ELR (cell line): ENCODE data around the gene MPP2.
"Not testable (repeated sequence)": the region's sequence is repeated elsewhere in the genome, so short reads cannot be mapped to it uniquely, and the experiment has no call there.

Experiments used
- DNase-seq: peaks from one replicate; pipeline ENCODE4 v3.0.0-alpha.2; 2015; ENCODE audit warnings: low read depth

The MPP2 gene

DNA sequence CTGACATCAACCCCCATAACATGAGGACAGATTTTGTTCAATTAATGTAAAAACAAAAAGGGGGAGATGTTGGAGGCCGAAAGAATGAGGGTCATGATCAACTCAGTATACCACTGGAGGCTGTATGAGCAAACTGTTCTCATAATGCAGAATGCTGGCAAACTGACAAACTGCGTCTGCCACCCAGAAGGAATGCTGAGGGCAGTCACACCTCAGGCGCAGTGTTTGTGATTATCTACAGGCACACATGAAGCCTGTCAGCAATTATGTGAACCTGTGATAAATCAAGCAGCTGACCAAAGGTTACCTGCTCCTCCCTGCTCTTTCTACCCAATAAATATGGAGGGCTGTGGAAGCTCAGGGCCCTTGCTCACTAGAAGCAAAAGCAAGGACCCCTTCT is 33.0 kb downstream of the MPP2 start:
- no peak for DNase-seq

GRCh38 chr17:43873815-43874214 is 33.5 kb downstream of the MPP2 start:
- no peak for DNase-seq

DNA sequence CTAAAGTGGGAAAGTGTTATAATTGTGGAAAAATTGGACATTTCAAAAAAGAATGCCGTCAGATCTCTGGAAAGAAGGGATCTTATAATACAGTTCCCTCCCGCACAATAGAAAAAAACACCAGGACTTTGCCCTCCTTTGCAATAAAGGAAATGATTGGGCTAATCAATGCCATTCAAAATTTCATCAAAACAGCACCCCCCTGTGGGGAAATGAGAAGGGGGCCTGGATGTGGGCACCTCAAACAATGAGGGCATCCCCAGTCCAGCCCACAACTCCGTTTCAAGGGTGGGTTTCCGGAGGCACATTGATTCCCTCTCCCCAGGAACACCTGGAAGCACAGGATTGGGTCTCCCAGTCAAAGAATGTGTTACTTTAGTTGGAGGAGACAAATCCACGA is 34.2 kb downstream of the MPP2 start:
- DNase-seq = no peak

DNA sequence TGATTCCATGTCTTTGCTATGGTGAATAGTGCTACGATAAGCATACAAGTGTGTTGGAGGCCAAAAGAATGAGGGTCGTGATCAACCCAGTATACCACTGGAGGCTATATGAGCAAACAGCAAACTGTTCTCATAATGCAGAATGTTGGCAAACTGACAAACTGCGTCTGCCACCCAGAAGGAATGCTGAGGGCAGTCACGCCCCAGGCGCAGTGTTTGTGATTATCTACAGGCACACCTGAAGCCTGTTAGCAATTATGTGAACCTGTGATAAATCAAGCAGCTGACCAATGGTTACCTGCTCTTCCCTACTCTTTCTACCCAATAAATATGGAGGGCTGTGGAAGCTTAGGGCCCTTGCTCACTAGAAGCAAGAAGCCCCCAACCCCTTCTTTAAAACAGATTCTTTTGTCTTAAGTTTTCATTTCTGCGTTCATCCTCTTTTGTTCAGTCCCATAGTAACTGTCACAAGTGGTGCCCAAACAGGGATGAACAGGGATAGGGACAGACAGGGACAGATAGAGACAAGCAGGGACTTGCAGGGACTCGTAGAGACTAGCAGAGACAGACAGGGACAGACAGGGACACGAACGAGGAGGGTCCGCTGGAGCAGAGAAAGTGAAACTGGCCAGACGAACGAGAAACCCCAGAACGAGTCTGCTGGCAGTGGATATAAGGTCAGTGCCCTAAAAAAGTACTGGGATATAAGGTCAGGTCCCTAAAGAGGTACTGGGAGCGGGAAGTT is 35.2 kb downstream of the MPP2 start:
- no peak for DNase-seq

DNA sequence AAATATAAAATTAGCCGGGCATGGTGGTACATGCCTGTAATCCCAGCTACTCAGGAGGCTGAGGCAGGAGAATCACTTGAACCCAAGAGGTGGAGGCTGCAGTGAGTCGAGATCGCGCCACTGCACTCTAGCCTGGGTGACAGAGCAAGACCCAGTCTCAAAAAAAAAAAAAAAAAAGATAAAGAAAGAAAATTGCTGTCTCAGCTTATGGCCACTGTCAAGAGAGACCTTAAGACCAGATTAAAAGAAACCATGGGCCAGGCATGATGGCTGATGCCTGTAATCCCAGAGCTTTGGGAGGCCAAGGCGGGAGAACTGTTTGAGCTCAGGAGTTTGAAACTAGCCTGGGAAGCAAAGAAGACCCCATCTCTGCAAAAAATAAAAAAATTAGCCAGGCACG is 38.3 kb downstream of the MPP2 start:
- not testable (repeated sequence) for DNase-seq

GRCh38 chr17:43868226-43868994 is 38.9 kb downstream of the MPP2 start:
- DNase-seq = no peak

GRCh38 chr17:43864161-43864984 is 43.0 kb downstream of the MPP2 start:
- DNase-seq = no peak

DNA sequence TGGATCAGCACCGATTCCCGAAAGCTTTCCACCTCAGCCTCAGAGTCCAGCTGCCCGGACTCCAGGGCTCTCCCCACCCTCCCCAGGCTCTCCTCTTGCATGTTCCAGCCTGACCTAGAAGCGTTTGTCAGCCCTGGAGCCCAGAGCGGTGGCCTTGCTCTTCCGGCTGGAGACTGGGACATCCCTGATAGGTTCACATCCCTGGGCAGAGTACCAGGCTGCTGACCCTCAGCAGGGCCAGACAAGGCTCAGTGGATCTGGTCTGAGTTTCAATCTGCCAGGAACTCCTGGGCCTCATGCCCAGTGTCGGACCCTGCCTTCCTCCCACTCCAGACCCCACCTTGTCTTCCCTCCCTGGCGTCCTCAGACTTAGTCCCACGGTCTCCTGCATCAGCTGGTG is 45.4 kb downstream of the MPP2 start:
- DNase-seq = no peak

DNA sequence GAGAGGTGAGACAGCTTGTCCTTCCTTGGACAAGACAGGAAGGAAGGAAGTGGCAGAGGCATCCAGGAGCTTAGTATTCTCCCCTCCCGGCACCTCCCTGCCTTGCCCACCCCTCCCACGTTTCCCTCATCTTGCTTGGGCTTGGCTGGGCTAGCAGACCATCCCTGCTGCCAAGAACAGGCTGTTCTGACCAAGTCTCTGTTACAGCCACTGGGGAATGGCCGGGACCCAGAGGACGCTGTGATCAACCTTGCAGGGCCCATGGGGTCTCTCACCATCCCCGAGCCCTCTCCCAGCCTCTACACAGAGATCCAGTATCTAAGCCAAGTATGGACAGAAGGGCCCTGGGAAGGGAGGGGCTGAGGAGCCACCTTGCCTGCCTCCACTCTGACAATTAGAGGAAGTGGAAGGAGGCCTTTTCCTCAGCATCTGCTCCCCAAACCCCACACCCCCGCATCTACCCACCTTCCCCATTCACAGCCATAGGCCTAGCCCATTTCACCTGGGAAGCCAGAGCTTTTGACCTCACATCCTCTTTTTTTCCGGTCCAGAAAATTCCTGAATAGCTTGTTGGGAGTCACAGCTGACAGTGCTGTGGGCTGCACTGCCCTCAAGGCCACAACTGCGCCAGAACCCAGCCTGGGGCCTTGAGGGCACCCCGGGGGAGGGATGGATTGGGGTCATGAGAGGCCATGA is 46.3 kb downstream of the MPP2 start:
- no peak for DNase-seq

DNA sequence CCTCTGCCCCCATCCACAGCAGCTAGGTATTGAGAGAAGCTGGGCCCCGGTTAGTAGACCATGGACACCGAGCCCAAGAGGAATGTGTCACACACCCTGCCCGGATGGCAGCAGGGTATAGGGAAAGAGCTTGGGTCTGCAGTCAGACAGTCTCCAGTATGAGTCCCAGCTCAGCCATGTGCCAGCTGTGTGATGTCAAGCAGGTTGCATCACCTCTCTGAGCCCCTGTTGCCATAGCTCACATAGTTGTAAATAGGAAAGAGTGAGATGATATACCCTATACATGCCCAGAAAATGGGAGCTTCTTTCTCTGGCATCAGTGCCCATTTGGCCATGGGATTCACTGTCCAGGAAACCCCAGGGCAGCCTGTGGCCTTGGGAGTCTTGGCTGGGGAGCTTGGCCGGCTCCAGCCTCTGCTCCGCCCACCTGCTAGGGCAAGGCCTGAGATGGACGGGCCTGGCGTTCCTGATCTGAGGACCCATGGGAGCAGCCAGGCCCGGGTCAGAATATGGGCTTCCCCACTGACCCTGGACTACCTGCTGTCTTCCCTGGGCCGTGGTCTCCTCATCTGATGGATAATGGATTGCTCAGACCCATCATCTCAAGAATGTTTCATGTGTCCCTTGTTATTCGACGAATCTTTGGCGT is 47.1 kb downstream of the MPP2 start:
- no peak for DNase-seq

GRCh38 chr17:43857957-43858600 is 49.3 kb downstream of the MPP2 start:
- no peak for DNase-seq

- DNase-seq = no peak
These were observed 50.2 kb downstream of the MPP2 start for GRCh38 chr17:43857141-43857540.

GRCh38 chr17:43856141-43856540 is 51.2 kb downstream of the MPP2 start:
- no peak for DNase-seq

- no peak for DNase-seq
These were observed 52.3 kb downstream of the MPP2 start for GRCh38 chr17:43855061-43855460.

- no peak for DNase-seq
These were observed 52.8 kb downstream of the MPP2 start for GRCh38 chr17:43854498-43854897.

GRCh38 chr17:43853546-43853945 is 53.8 kb downstream of the MPP2 start:
- no peak for DNase-seq

- no peak for DNase-seq
These were observed 54.8 kb downstream of the MPP2 start for GRCh38 chr17:43852571-43852970.

DNA sequence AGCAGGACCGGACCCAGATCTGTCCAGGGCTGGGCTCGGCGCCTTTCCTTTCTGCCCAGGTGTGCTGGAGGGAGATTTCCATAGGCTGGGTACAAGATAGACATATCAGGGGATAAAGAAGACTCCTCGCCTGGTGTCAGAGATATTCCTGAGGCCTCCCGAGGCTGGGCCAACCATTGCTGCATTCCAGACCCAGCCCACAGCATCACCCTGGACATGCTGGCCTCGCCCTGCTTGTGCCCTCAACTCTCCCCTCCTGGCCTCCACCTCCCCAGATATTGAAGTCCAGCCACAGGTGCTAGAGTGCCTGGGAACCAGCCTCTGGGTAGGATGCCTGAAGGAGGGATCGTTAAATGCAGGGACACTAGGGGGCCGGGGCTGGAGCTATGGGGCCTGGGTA is 58.2 kb downstream of the MPP2 start:
- no peak for DNase-seq

DNA sequence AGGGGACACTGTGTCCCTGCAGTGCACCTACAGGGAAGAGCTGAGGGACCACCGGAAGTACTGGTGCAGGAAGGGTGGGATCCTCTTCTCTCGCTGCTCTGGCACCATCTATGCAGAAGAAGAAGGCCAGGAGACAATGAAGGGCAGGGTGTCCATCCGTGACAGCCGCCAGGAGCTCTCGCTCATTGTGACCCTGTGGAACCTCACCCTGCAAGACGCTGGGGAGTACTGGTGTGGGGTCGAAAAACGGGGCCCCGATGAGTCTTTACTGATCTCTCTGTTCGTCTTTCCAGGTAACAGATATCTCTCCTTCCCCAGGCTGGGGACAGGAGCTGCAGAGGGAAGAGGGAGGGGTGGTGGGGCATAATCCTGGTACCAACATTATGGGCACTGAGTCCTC is 58.7 kb downstream of the MPP2 start:
- no peak for DNase-seq

- DNase-seq = no peak
These were observed 60.4 kb downstream of the MPP2 start, which contains the start of gene CD300LG for GRCh38 chr17:43846963-43847371. CD300LG (plus strand) TSS chr17:43847176; CDS start chr17:43847217, 41 bp downstream.

DNA sequence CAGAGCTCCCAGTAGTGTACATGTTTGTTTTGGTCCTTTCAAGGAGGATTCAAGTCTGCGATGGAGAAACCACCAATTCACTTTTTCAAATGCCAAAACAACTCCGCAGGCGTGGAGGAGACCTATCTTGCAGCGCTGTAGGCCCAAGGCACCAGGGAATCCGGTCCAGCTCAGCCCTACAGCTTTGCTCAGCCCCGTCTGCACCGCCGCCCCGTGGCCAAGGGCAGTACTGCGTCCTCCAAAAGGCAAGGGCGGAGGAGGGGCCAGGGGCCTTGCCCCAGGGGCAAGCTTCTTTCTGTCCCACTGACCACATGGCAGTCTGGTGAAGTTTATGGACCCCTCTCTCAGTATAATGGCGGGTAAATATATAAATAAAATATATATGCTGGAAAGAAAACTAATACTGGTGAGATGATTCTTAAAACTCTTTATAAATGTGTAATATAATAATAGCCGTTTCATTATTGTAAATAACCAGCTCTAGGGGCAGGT is 61.1 kb downstream of the MPP2 start:
- peak; percentile 85 for DNase-seq
